Prostate gland (tissue), 1 donor: Measurements from ENCODE around the gene PNMA1.

Experiments used
- POLR2A ChIP-seq: fragments of 450-650 bp; IDR thresholded peaks from one replicate; pipeline ENCODE4 v1.6.1; 2016; ENCODE audit warnings: antibody characterized with exemption, mild to moderate bottlenecking
- POLR2AphosphoS5 ChIP-seq: sonication (generic); formaldehyde crosslinking; IDR thresholded peaks from one replicate; pipeline ENCODE4 v1.6.1; 2017; ENCODE audit warnings: antibody characterized with exemption

- TF ChIP-seq POLR2AphosphoS5 (no peak), POLR2A (no peak)
These were observed 50.5 kb downstream of the PNMA1 start for GRCh38 chr14:73663548-73664212.
